ENCODE data around the gene MAEL. TPM values are rescaled to one million over a fixed set of nuclear protein-coding genes. Genes with fewer than 3 reads are reported as not detected.

Gene MAEL
- total RNA-seq, 4 donors from 2014 or later = 0.37 TPM; not detected in 3

GRCh38 chr1:166969074-166969677, 19.9 kb upstream of the MAEL start:
- no peak for TF ChIP-seq CTCF (IDR thresholded peaks at IDR 0.05)
- no peak for DNase-seq (ENCODE audit: low spot score)
- ATAC-seq (ENCODE audit: low FRiP score) = no peak

GRCh38 chr1:166971252-166971651, 17.8 kb upstream of the MAEL start:
- no peak for TF ChIP-seq CTCF (IDR thresholded peaks at IDR 0.05)
- no peak for ATAC-seq (ENCODE audit: low FRiP score)
- DNase-seq (ENCODE audit: low spot score) = no peak

- no peak for TF ChIP-seq CTCF (IDR thresholded peaks at IDR 0.05)
- no peak for DNase-seq (ENCODE audit: low spot score)
- no peak for ATAC-seq (ENCODE audit: low FRiP score)
Observed at GRCh38 chr1:166972193-166972592, 16.9 kb upstream of the MAEL start.

DNA sequence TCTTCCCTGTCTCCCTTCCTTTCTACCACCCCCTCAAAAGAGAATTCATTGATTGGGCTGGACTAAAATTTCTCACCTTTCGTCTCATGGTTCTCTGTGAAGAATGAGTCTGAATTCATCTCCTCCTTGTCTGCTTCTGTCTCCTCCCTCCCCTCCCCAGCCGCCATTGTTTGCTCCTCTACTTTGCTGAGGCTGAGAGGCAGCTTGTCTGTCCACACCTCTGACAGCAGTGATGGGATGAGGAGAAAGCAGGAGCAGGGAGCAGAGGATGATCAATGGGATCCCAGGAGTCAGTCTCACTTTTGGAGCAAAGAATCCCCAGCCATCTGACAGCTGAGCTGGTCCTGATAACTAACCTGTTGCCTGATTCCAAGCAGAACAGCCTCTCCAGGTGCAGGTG, 16.3 kb upstream of the MAEL start:
- ATAC-seq (ENCODE audit: low FRiP score) = no peak
- no peak for TF ChIP-seq CTCF (IDR thresholded peaks at IDR 0.05)
- DNase-seq (ENCODE audit: low spot score) = no peak

DNA sequence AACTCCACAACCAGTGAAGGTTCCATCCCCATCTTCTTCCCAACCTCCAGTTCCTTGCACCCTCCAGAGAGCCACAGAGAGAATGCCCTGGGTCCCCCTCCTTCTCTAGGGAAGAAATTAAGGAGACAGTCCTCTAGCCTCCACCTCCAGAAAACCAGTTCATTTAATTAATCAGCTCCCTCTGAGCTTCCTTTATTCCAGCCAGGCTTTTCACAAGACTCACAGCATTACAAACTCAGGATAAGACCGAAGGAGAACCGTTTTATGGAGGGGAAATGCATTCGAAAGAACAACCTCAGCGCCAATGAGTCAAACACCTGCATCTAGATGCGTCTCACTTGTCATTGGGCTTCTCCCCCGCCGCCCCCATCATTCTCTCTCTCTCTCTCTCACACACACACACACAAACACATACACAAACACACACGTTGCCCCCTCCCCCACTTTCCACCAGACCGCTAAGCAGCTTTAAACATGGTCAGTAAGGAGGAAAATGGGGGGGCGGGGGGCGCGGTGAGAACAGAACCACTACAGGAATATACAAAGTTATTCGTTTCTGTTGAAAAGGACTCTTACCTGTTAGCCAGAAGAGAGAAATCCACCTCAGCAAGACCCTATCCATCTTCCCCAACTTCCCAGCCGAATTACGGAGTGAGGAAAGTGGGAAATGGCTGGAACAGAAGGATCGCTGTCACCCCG, 14.3 kb upstream of the MAEL start:
- ATAC-seq (ENCODE audit: low FRiP score) (peak; percentile 21), DNase-seq (ENCODE audit: low spot score) (no peak)
- no peak for TF ChIP-seq CTCF (IDR thresholded peaks at IDR 0.05)

- no peak for TF ChIP-seq CTCF (IDR thresholded peaks at IDR 0.05)
- ATAC-seq (ENCODE audit: low FRiP score) (peak; percentile 83), DNase-seq (ENCODE audit: low spot score) (no peak)
Observed at GRCh38 chr1:166975361-166976129, 13.5 kb upstream of the MAEL start, which contains the start of gene ILDR2. TSS of gene ILDR2 (minus strand) at chr1:166975540. CDS start at chr1:166975268, 272 bp downstream.

Measured in omental fat pad (tissue), 4 donors.